VCaP (cell line): ENCODE data around the gene LRRC45.
"Not testable (repeated sequence)": the region's sequence is repeated elsewhere in the genome, so short reads cannot be mapped to it uniquely, and the experiment has no call there.

Experiments
- H3K27ac ChIP-seq: fragments of 450-650 bp; 2 replicates; pipeline ENCODE4 v1.5.1; 2017
- CTCF ChIP-seq: fragments of 450-650 bp; conservative IDR thresholded peaks from 2 replicates; pipeline ENCODE4 v1.5.1; 2017; ENCODE audit warnings: mild to moderate bottlenecking, moderate library complexity

The LRRC45 gene

DNA sequence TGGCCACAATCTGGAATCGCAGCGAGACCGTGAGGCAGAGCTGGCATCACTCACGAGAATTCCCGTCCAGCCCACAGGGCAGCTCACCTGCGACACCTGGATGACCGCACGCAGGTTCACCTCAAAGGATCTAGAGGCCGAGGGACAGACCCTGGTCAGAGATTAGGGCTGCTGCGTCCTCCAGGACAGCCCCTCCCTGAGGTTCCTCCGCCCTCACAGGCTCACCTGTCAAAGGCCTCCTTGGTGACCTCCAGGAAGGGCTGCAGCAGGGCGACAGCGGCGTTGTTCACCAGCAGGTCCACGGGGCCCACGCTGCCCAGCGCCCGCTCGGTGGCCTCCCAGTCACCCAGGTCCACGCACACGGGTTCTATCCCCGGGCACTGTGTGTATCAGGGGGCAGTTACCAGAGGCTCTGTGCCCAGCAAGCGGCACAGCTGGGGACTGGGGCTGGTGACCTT lies 13.6 kb downstream of the LRRC45 start:
- peak overlapping the region; percentile 91 for H3K27ac ChIP-seq
- TF ChIP-seq CTCF: no peak

GRCh38 chr17:82037092-82037888 lies 14.2 kb downstream of the LRRC45 start, which contains the start of gene DCXR:
TSS of gene DCXR (minus strand) at chr17:82037697. CDS start at chr17:82037682, 15 bp downstream.
- TF ChIP-seq CTCF: peak; percentile 97

DNA sequence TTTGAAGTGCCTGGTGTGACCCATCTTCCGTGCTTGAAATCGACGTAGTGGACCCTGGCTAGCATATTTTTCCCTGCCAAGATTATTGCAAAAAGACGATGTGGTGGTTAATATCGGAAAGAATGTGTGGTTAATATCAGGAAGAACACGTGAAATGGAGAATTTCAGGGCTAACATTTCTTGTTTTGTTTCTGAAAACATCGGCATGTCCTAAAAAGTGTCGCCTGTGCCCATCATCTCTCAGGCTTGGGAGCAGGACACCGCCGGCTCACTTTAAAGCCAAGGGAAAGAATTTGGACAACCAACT lies 14.7 kb downstream of the LRRC45 start:
- peak overlapping the region; percentile 91 for H3K27ac ChIP-seq
- TF ChIP-seq CTCF: no peak

More at GRCh38 chr17:82037092-82037888, 14.2 kb downstream of the LRRC45 start, which contains the start of gene DCXR:
- peak within 1 kb of the TSS; percentile 91 for H3K27ac ChIP-seq

- H3K27ac ChIP-seq: not testable (repeated sequence)
Measured at GRCh38 chr17:82038796-82039409, 15.8 kb downstream of the LRRC45 start.

GRCh38 chr17:82039695-82040299 lies 16.7 kb downstream of the LRRC45 start:
- H3K27ac ChIP-seq: no peak overlapping the region
- no peak for TF ChIP-seq CTCF

DNA sequence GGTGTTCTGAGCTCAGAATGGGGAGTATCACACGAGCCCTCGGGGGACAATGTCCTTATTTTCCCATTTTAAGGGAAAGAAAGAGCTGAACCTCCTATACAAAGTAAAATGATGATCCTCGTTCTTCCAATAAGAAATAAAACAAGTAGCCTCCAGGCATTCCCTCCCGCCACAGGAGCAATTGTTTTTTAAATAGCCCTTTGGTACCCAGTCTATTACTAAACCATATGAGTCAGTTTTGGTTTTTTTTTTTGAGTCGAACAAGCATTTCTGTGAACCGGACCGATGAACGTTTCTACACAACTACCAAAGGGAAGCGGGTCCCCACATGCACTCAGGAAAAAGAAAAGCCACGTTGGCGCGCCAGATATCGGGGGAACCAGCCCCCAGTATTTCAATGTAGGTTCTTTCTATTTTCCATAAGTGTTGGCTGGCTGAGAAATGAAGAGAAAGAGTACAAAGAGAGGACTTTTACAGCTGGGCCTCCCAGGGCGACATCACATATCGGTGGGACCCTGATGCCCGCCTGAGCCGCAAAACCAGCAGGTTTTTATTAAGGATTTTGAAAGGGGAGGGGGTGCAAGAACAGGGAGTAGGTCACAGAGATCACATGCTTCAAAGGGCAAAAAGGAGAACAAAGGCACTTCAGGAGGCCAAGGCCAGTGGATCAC lies 18.2 kb downstream of the LRRC45 start:
- H3K27ac ChIP-seq: no peak overlapping the region
- no peak for TF ChIP-seq CTCF

GRCh38 chr17:82042649-82043048 lies 19.5 kb downstream of the LRRC45 start:
- H3K27ac ChIP-seq: no peak overlapping the region
- TF ChIP-seq CTCF: no peak
